Measurements from ENCODE around the gene PLA2G2C.

The PLA2G2C gene

DNA sequence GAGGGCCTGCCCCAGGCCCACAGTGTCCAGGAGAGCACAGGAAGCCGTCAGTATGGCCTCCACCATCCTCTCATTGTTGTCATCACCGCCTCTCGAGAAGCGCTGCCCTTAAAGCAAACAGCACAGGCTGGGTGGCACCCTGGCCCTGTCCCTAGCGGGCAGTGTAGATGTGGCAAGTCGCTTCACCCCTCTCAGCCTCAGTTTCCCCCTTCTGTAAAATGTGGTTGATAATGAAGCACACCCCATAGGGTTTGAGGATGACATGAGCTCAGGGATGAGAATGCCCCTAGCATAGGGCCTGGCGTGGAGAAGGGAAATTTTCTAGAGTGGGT, 33.8 kb downstream of the PLA2G2C start:
- no peak for DNase-seq (ENCODE audit: low spot score)

DNA sequence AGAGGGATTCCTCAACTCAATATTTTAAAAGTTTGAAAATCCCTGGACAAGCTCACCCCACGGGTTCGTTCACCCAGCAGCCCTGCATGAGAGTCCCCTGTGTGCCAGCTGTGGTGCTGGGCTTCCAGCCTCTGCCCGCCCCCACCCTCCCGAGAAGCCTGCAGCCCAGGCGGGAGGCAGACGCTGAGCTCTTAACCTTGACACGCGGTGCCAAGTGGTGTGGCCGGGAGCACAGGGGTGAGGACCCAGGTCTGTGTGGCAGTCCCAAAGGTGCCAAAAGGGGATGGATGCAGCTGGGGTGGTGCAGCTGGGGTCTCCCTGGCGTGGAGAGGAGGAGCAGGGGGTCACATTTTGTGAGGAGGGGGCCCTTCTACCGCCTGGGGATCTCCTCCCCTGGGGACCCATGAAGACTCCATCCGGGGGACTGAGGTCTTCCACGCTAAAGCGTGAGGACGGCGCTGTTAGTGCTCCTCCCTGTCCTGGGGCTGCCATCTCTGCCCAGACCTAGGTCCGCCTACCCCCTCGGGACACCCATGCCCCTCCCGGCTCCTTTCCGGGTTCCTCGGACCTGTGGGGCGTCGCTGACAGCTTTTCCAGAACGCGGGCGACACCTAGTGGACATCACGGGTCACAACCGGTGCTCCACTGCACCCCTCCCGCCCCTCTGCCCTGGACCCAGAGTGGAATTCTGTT, 34.3 kb downstream of the PLA2G2C start:
- peak; percentile 81 for DNase-seq (ENCODE audit: low spot score)

DNA sequence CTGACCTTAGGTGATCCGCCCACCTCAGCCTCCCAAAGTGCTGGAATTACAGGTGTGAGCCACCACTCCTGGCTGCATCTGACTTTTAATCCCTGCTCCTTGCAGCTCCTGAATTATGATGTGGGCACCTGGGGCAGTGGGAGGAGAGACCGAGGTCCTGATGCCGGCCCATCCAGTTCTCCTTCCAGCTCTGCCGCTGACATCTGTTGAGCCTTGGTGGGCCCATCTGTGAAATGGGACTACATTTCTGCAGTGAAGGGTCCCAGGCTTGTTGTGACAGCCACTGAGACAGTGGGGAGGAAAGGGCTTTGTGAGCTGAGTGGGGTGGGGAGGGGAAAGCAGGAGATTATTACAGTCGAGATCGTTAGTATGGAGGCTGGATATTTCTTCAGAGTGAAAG, 35.3 kb downstream of the PLA2G2C start:
- DNase-seq (ENCODE audit: low spot score), result no peak

DNA sequence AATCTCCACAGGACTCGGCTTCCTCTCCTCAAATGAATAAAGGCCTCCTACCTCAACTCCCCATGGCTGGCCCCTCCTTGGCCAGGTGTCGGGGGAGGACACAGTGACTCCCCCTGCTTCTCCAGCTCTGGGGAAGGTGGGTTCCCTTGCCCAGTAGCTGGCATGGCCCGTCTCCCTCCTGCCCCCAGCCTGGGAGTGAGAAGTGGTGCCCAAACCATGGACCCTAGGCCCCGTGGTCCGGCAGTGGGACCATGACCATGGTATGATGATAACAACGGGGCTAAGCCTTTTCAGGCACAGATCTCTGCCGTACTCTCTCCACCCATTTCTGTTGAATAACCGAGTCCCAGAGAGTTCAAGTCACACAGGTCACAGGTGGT, 36.0 kb downstream of the PLA2G2C start:
- DNase-seq (ENCODE audit: low spot score), result no peak

DNA sequence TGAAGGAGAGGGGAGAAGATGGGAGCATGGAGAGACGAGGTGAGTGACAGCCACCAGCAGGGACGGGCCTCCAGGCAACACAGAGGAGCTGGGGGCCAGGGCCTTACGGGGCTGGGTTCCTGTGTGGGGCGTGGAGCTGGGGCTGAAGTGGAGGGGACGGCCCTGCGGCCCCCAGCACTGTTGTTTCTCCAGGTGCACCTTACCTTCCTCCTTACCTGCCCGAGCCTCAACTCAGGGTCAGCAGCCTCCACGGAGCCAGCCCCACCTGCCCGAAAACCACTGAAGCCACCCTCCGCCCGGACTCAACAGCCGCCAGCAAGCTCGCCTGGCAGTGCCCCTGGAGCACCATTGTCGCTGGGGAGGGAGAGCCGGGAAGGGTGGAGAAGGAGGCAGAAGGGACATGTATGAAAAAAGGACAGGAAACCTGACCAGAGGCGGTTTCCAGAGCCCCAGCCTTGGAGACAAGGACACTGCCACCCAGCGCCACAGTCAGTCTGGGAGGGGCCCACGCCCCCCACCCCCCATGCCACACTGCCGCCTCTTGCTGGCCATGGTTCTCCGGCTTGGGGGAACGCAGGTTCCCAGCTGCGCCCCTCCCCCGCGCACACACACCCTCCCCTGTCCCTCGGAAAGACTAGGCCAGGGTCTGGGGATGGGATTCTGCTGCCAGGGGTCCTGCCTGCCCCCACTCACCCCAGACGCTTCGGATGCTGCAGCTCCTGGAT, 36.6 kb downstream of the PLA2G2C start:
- DNase-seq (ENCODE audit: low spot score), result no peak

DNA sequence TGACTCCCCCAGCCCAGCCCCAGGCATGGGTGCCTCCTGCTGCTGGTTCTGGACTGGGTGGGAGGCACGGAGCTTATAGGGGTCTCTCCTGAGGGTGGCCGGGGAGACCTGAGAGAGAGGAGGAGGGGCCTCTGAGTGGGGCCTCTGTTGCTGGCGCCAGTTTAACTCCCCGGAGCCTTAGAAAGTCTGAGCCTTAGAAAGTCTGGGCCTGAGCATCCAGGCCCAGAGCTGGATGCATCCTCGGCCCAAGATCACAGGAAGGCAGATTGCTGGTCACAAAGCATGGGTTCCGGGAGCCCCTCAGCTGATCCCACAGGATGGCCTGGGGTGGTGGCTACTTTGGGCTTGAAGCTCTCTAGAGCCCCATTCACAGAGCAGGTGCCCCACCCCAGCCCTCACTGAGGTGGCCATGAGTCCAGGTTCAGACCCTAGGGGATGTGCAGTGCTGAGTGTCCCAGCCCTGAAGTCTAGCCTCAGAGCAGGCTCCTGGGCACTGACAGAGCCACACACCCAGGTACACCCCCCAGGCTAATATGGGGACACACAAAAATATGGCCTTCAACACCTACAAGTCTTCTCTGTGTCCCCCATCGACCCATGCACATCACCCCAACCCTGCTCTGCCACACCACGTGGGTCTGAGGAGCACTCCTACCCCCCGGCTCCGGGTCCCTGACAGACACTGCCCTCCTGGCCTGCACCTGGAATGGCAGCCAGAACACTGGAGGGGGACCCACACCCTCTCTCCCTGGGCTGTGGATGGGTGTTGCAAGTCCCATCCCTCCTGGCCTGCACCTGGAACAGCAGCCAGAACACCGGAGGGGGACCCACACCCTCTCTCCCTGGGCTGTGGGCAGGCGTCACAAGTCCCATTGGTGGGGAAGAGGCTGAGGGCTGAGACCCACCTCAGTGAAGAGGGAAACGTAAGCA, 37.5 kb downstream of the PLA2G2C start:
- DNase-seq (ENCODE audit: low spot score), result no peak

DNA sequence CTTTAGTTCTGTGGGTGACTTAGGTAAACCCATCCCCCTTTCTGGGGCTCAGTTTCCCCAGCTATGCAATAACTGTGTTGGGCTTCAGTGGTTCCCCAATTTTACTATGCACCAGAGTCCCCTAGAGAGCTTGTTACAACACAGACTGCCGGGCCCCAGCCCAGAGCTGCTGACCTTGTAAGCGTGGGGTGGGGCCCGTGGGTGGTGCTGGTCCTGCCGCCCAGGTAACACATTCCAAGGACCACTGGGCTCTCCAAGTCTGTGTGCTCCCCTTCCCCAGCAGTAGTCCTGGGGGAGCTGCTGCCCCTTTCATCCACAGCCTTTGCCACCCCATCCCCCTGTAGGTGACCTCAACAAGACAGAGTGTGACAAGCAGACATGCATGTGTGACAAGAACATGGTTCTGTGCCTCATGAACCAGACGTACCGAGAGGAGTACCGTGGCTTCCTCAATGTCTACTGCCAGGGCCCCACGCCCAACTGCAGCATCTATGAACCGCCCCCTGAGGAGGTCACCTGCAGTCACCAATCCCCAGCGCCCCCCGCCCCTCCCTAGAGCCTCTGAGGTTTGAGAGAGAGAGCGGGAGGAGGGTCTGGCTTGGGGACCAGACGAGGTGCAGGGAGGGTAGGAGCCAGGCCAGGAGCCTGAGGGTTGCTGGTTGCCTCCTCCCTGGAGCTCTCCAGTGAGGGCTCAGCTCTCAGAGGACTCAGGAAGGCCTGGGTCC, 38.3 kb downstream of the PLA2G2C start:
- no peak for DNase-seq (ENCODE audit: low spot score)

DNA sequence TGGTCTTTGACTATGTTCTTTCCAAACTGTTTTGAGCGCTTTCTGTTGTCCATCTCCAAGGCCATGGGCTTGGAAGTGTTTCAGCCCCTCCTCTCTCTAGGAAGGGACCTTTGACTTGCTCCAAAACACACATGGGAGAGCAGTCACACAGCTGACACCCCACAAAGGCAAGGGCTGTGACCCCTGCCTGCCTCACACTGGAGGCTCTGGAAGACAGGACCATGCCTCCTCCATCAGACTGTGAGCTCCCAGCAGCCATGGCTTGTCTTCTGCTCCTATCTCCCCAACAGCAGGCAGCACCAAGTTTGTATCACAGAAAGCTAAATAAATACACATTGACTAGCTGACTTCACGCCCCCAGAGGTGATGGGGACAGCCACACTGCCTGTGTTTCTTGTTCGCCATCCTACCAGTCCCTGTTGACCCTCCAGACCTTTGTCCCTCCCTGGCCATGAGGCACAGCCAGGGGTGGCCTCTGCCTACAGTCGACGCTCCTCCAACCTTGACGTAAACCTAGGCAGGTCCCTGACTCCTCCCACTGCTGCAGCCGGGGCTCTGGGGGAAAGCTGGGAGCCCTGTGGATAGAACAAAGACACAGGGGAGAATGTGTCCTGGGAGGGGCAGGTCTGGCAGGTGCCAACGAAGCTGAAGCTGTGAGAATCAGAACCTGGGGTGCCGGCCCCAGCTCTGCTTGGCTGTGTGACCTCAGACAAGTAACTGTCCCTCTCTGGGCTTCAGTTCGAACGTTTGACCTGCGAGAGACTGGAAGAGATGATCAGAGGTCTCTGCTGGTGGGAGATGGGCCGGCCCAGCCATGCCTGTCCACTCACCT, 42.4 kb downstream of the PLA2G2C start:
- no peak for DNase-seq (ENCODE audit: low spot score)

DNA sequence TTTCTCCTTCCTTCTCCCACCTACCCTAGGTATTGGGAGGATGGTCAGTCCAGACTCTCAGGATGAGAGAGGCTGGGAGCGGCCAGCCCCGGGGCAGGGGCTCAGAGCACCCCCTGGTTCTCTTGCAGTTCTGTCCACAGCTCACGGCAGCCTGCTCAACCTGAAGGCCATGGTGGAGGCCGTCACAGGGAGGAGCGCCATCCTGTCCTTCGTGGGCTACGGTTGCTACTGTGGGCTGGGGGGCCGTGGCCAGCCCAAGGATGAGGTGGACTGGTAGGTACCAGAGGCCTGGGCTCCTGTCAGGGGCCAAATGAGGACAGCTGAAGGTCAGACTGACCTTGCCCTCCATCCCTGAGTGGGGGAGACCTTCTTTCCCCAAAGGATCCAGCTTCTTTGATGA, 43.0 kb downstream of the PLA2G2C start:
- DNase-seq (ENCODE audit: low spot score), result no peak

DNA sequence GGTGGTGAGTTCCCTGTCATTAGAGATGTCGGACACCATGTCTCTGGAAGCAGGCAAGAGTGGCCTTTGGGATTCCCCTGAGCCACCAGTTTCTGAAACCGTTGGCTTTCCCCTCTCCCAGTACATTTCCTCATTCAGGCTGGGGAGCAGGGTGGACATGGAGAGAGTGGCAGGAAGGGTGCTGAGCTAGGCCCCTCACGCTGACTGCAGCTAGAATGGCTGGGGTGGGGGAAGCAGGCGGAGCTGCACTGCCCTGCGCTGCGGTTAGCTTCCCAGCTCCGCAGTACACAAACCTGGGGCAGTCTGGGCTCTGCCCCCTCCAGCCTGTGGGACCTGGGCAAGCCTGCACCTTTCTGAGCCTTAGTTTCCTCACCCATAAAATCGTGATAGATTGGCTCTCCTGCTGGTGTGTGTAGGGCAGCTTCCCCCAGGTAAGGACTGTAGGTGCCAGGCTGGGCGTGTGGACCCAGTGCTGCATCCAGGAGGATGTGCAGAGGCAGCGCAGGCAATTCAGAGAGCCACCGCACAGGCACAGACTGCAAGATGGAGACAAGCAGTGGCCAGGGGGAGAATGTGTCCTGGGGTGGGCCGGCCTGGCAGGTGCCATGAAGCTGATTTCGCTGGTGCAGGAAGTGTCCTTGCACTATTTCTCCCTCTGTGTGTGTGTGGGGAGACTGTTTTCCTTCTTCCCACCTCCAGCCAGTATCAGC, 44.2 kb downstream of the PLA2G2C start:
- DNase-seq (ENCODE audit: low spot score), result no peak

DNA sequence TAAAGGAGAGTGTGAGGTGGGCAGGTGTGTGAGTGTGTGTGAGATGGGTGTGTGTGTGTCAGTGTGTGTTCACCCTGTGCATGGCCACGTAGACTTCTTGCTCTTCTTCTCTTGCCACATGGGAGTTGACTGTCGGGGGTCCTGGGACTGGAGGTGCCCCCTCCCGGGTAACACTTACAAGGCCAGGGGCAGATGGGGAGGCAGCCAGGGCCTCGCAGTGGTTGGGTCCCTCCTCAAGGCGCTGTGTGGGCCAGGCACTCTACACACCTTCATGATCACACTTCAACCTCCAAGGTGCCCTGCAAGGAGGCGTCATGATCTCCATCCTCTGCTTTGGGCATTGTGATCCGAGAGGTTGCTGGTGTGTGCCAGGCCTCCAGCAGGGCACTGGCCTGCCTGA, 44.9 kb downstream of the PLA2G2C start:
- no peak for DNase-seq (ENCODE audit: low spot score)

DNA sequence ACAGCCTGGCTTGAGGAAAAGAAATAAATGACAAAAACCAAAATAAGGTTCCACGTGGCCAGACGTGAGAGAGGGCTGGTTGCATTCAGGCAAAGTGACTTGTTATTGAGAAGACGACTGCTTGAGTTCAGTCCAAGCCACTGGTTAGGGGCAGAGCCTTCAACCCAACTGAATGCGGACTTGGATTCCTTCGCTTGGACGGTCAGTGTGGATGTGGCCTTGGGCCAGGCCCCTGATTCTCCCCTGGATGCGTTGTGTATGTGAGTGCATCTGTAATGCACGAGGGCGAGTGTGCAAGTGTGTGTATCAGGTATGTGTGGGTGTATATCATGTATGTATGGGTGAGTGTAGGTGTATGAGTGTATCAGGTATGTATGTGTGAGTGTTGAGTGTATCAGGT, 45.3 kb downstream of the PLA2G2C start:
- no peak for DNase-seq (ENCODE audit: low spot score)

DNA sequence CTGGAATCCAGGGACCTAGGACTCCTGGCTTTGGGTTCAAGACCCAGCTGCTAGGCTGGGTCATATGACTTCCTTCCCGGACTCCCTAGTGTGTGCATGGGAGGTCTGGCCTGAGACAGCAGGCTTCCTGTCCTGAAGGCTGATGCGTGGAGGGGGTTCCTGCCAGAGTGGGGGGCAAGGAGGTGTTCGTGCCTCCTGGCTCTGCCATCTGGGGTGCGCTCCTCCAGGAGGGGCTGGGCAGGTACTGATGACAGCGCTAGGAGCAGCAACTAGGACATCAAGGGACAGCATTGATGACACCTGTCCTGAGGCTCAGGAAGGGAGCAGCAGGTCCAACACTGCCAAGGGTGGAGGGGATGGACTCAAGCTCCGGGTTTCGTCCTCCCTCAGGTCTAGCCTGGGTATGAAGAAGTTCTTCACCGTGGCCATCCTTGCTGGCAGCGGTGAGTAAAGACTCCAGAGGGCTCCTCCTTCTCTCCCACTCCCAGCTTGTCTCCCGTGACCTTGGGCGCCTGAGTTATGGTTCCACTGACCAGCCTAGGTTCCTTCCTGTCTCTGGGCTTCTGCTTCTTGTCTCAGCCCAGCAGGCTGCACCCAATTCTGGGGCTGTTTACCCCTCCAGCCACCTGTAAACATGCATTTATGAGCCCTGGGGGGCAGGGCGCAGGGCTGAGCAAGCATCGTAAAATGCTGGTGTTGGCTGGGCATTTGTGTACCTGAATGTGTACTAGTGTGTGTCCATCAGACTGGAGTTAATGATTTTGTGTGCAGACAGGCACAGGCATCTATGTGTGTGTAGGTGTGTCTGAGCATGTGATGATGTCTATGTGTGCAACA, 46.3 kb downstream of the PLA2G2C start:
- DNase-seq (ENCODE audit: low spot score), result no peak

DNA sequence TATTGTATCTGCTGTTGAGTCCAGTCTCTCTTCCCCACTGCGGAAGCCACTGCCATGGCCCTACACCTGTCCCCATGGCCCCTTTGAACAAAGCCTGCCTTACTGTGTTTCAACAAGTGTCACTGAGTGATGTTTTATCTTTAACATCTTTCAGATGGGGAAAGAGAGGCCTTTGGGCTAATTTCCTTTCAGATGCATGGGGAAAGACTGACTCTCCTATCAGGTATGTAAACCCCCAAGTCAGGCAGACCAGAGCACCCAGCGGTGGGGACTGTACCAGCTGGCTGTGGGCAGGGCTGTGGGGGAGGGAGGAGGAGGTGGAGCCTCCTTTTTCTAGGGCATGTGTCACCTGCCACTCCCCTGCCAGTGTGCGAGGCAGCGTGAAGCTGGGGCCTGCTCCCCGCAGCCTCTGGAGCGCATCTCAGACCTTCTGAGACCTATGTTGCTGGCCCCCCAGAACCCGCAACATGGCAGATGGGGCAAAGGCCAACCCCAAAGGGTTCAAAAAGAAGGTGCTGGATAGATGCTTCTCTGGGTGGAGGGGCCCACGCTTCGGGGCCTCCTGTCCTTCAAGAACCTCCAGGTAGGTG, 47.3 kb downstream of the PLA2G2C start, which contains the start of gene PLA2G2F:
Gene PLA2G2F, plus strand, starts transcription at position 363 of the 590 bp plus-strand sequence. Its CDS starts 105 bp downstream, at position 468.
- no peak for DNase-seq (ENCODE audit: low spot score)

DNA sequence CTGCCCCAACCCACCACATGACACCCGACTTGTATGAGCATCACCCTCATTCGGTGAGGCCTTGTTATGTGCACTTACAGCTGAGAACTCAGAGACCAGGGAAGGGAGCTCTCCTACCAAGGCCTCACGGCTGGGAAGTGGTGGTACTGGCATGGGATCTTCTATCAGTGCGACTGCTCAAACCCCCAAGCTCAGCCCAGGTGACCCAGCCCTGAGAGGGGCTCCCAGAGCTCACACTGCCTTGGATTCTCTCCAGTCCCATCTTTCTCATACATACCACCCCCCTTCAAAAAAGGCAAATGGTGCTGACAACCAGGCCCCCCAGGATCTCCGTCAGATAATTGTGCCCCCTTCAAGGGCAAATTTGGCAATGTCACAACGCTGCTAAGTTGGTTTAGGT, 48.0 kb downstream of the PLA2G2C start:
- DNase-seq (ENCODE audit: low spot score), result no peak

DNA sequence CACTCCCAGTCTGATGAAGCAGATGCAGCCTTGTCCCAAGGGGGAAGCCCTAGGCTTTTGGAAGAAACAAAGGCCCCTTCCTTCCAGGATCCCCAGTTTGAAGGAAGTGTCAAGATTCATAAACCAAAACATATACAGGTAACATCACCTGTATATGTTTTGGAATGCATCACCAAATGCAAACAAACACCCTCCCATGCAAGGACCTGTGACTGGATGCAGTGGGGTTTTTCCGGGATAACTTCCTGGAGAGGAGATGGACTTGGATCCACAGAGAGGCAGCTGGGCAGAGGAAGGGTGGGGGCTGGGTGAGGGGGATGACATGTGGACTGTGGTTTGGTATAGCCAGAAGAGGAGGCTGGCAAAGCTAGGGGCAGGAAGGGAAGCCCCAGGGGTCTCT, 48.7 kb downstream of the PLA2G2C start:
- DNase-seq (ENCODE audit: low spot score), result no peak

DNA sequence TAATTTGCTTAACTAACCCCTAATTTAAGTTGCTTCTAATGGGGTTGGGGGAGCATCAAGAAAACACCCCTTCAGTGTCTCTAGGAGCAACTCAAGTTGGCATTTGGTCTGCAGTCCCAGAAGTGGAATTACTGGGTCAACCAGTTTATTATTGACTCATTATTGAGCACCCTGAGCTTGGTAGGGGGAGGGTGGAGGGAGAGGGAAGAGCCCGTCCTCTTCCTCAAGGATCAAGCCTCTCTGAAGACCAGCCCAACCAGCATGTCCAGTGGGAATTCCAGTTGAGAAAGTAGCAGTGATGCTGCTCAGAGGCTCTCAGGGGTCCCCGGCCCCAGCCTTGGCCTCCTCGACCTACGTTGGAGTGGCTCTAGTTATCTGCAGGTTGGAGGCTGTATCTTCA, 49.3 kb downstream of the PLA2G2C start:
- DNase-seq (ENCODE audit: low spot score), result no peak

DNA sequence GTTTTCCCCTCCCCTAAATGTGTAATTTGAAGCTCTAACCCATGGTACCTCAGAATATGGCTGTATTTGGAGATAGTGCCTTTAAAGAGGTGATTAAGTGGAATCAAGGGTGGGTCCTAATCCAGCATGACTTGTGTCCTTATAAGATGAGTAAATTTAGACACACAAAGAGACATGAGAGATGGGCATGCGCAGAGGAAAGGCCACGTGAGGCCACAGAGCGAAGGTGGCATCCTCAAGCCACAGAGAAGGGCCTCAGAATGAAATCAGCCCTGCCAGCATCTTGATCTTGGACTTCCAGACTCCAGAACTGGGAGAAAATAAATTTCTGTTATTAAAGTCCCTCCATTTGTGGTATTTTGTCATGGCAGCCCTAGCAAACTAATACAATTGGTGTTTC, 50.1 kb downstream of the PLA2G2C start:
- DNase-seq (ENCODE audit: low spot score), result no peak

DNA sequence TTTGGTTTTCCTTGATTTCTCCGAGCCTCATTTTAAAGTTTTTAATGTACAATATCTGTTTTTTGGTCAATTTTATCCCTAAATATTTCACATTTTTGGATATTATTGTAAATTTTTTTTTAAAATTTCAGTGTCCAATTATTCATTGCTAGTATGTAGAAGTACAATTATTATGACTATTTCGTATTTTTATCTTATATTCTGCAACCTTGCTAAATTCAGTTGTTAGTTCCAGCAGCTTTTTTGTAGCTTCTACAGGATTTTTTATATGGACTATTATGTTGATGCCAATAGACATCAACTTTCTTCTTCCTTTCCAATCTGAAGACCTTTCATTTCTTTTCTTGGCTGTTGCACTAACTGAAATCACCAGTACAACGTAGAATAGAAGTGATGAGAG, 51.3 kb downstream of the PLA2G2C start:
- no peak for DNase-seq (ENCODE audit: low spot score)

Data from RKO (cell line).